CD14-positive monocyte (primary cell): Measurements from ENCODE around the gene CD177. TPM values are rescaled to one million over a fixed set of nuclear protein-coding genes. Genes with fewer than 3 reads are reported as not detected.
"Not testable (repeated sequence)": the region's sequence is repeated elsewhere in the genome, so short reads cannot be mapped to it uniquely, and the experiment has no call there.

Experiments
- DNase-seq, 3 donors: peaks; one replicate each; pipeline ENCODE4 v3.0.0-alpha.2; 2011 to 2022
- H2AFZ ChIP-seq: 2 replicates; pipeline ENCODE4 v1.6.0; 2012; ENCODE audit warnings: mild to moderate bottlenecking, low read depth, low read length, inconsistent platforms; ENCODE audit not compliant: insufficient read depth, poor library complexity, severe bottlenecking
- H3K27ac ChIP-seq, 2 donors: 1 replicate in 1 of 2; 2 replicates in 1 of 2; pipeline ENCODE4 v1.5.1; 2012 to 2013; ENCODE audit warnings: low read length in 2 of 2, control low read depth in 1 of 2, inconsistent platforms in 1 of 2, low read depth in 1 of 2, mild to moderate bottlenecking in 1 of 2
- H3K27me3 ChIP-seq, 2 donors: one replicate each; pipeline versions ENCODE4 v1.6.0 to v1.6.1; 2011 to 2013; ENCODE audit warnings: low read length in 2 of 2; ENCODE audit not compliant: control insufficient read depth in 2 of 2, insufficient read depth in 2 of 2
- H3K36me3 ChIP-seq, 2 donors: replicated peaks in 1 of 2; 1 replicate in 1 of 2; 2 replicates in 1 of 2; pipeline versions ENCODE4 v1.5.1 to v1.6.1; 2012 to 2013; ENCODE audit warnings: low read length in 2 of 2, control low read depth in 1 of 2, inconsistent platforms in 1 of 2, mild to moderate bottlenecking in 1 of 2; ENCODE audit not compliant: insufficient read depth in 2 of 2, control insufficient read depth in 1 of 2
- H3K4me1 ChIP-seq, 2 donors: 1 replicate in 1 of 2; 2 replicates in 1 of 2; pipeline versions ENCODE4 v1.5.1 to v1.6.1; 2012 to 2013; ENCODE audit warnings: low read length in 2 of 2, control low read depth in 1 of 2, inconsistent platforms in 1 of 2, mild to moderate bottlenecking in 1 of 2, moderate library complexity in 1 of 2; ENCODE audit not compliant: insufficient read depth in 2 of 2, control insufficient read depth in 1 of 2
- H3K4me2 ChIP-seq: replicated peaks from 2 replicates; pipeline ENCODE3; 2012; ENCODE audit warnings: low read length, moderate library complexity, mild to moderate bottlenecking; ENCODE audit not compliant: poor library complexity, severe bottlenecking; ENCODE audit errors: extremely low read depth
- H3K4me3 ChIP-seq, 3 experiments: fragments of 200-600 bp in 1 of 3; sonication (generic) in 1 of 3; replicated peaks in 1 of 3; 1 replicate in 2 of 3; 2 replicates in 1 of 3; pipeline ENCODE4 v1.5.1; 2011 to 2013; ENCODE audit warnings: low read length in 3 of 3, mild to moderate bottlenecking in 3 of 3, control low read depth in 2 of 3, low read depth in 2 of 3, inconsistent platforms in 1 of 3, moderate library complexity in 1 of 3
- H3K79me2 ChIP-seq: 2 replicates; pipeline ENCODE4 v1.6.0; 2012; ENCODE audit warnings: mild to moderate bottlenecking, control low read depth, inconsistent platforms, low read length, moderate library complexity; ENCODE audit not compliant: insufficient read depth
- H3K9ac ChIP-seq: 2 replicates; pipeline ENCODE4 v1.6.0; 2017; ENCODE audit warnings: low read length, mild to moderate bottlenecking; ENCODE audit not compliant: insufficient read depth, poor library complexity, severe bottlenecking
- H3K9me3 ChIP-seq, 2 donors: replicated peaks in 1 of 2; 1 replicate in 1 of 2; 2 replicates in 1 of 2; pipeline versions ENCODE4 v1.5.1 to v1.6.1; 2012 to 2013; ENCODE audit warnings: low read length in 2 of 2, control low read depth in 1 of 2; ENCODE audit not compliant: control insufficient read depth in 1 of 2, insufficient read depth in 1 of 2
- H4K20me1 ChIP-seq: 2 replicates; pipeline ENCODE4 v1.6.0; 2012; ENCODE audit warnings: mild to moderate bottlenecking, low read length, control low read depth, moderate library complexity; ENCODE audit not compliant: insufficient read depth
- H3K27ac Mint-ChIP-seq, 7 donors: one replicate each; pipeline ENCODE4 v1.8.0; 2020; ENCODE audit warnings: mild to moderate bottlenecking in 7 of 7, mixed read lengths in 7 of 7, moderate library complexity in 6 of 7, inconsistent platforms in 2 of 7
- H3K27me3 Mint-ChIP-seq, 3 donors: one replicate each; pipeline ENCODE4 v1.8.0; 2021 to 2022; ENCODE audit warnings: low read depth in 3 of 3, mild to moderate bottlenecking in 3 of 3, mixed read lengths in 3 of 3, moderate library complexity in 3 of 3, inconsistent platforms in 1 of 3
- H3K36me3 Mint-ChIP-seq, 2 donors: one replicate each; pipeline ENCODE4 v1.8.0; 2020; ENCODE audit warnings: mixed read lengths in 2 of 2, inconsistent platforms in 1 of 2, mild to moderate bottlenecking in 1 of 2
- H3K4me1 Mint-ChIP-seq: one replicate; pipeline ENCODE4 v1.8.0; 2020; ENCODE audit warnings: mild to moderate bottlenecking, mixed read lengths
- H3K4me3 Mint-ChIP-seq, 2 donors: one replicate each; pipeline ENCODE4 v1.8.0; 2020; ENCODE audit warnings: mild to moderate bottlenecking in 2 of 2, mixed read lengths in 2 of 2, moderate library complexity in 1 of 2
- H3K9me3 Mint-ChIP-seq, 7 donors: one replicate each; pipeline ENCODE4 v1.8.0; 2020 to 2022; ENCODE audit warnings: mixed read lengths in 7 of 7, mild to moderate bottlenecking in 6 of 7, moderate library complexity in 6 of 7, inconsistent platforms in 2 of 7
- CTCF ChIP-seq: fragments of 200-600 bp; IDR thresholded peaks from one replicate; pipeline ENCODE4 v1.8.0; 2022; ENCODE audit warnings: antibody characterized with exemption, mild to moderate bottlenecking
- WGBS: methylation state at CpG from one replicate; pipeline ENCODE4 v1.1.5; 2013; ENCODE audit warnings: missing lambda C conversion rate; ENCODE audit not compliant: insufficient coverage; 5-methylcytosine and 5-hydroxymethylcytosine counted together
- intact Hi-C, 2 donors: fragments of 100-400 bp; cut with micrococcal nuclease; formaldehyde crosslinking; loops; one replicate each; pipeline versions ENCODE4 v1.15.0 to v1.15.1; 2023
- polyA plus RNA-seq, 3 donors: library from polyadenylated mRNA; depleted of rRNA in 1 of 3; unstranded in 2 of 3; stranded (reverse) in 1 of 3; fragments of 300-500 nt in 2 of 3; fragments of >200 nt in 1 of 3; fragmentation: Illumina TruSeq in 2 of 3; gene quantifications; 1 replicate in 2 of 3; 2 replicates in 1 of 3; pipeline ENCODE4 v1.2.3, GENCODE V29; 2012 to 2021

CD177 gene
- polyA plus RNA-seq, 3 donors = not detected

DNA sequence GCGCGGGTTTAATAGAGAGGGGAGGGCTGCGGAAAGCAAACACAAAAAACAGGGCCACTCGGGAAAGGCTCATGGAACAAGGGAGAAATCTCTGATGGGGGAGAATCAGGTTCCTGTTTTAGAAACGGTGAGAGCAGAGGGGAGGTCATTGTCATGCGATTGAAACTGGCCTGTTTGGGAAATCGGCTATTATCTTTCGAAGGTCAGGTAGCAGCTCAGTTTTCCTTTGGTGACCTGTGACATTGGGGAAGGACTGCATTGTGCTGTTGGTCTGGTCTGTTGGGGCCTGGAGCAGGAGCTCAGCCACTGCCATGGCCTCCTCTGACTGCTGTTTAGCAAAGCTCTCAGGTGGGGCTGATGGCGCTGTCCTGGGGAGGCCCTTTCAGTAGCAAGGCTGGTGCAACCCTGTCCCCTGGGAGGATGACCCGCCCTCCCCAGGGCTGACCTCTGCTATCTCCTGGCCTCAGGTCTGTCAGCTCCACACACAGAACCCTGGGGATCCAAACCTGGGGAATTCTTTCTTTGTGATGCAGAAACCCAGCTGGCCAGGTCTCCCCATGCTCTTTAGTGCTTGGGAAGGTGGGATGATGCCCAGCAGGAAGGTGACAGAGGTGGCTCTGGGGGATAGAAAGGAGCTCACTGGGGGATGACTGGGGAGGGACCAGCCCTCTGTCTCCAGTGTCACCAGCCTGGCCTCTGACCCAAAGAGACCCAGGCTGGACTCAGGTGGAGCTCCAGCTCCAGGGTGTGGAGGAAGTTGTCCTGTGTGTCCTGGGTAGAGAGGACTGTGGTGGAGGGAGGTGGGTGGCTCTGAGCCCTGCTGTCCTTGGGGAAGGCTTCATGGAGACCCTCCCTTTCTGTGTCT is 21.2 kb upstream of the CD177 start:
- 81% methylated on average over 9 of the region's 10 CpGs for WGBS
- no peaks in the 10 kb centered on the region for H3K9me3 ChIP-seq
- H4K20me1 ChIP-seq = no peaks in the 10 kb centered on the region
- Mint-ChIP-seq H3K27me3 (peaks cover 4 to 5% (median 4%) of the 10 kb centered on the region in 3 donors), H3K27ac (no peak overlapping the region), H3K9me3 (peaks cover 0 to 6% (median 2%) of the 10 kb centered on the region in 7 donors), H3K4me1 (peaks cover 2% of the 10 kb centered on the region), H3K36me3 (peaks cover 0 to 9% of the 10 kb centered on the region in 2 donors), H3K4me3 (no peak overlapping the region)
- no peak for DNase-seq
- H3K4me1 ChIP-seq = peaks cover 4 to 23% of the 10 kb centered on the region in 2 donors
- H3K4me2 ChIP-seq = no peak overlapping the region
- intact Hi-C loops = no loop called here
- H3K4me3 ChIP-seq = no peak overlapping the region
- no peak overlapping the region for H2AFZ ChIP-seq
- H3K36me3 ChIP-seq = no peaks in the 10 kb centered on the region
- TF ChIP-seq CTCF = no peak
- H3K27ac ChIP-seq = no peak overlapping the region
- H3K79me2 ChIP-seq = no peaks in the 10 kb centered on the region
- no peaks in the 10 kb centered on the region for H3K27me3 ChIP-seq
- H3K9ac ChIP-seq = no peak overlapping the region

DNA sequence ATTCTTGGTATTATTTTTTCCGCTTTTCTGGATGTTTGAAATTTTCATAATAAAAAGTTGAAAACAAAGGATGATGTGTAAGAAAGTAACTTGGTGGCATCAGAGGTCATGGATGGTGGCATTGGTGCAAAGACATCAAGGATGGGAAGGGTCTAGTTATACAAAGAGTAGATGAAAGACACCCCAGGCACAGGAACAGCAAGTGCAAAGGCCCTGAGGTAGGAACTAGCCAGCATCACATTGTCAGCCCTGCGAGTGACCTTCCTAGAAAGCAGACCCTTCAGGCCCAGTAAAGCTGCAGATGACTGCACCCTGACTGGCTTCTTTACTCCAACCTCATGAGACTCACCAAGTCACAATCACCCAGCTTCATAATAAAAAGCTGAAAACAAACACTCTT is 17.0 kb upstream of the CD177 start:
- not testable (repeated sequence) for H3K4me3 Mint-ChIP-seq, H3K27ac ChIP-seq
- WGBS = no CpG with 5 or more reads among the region's 2 CpGs

More for the DNA sequence above, 17.0 kb upstream of the CD177 start:
- intact Hi-C loops, H3K4me3 ChIP-seq, H3K36me3 Mint-ChIP-seq, H3K27me3 ChIP-seq, H3K9ac ChIP-seq, H3K4me1 Mint-ChIP-seq, H3K9me3 ChIP-seq, H2AFZ ChIP-seq, DNase-seq, H3K79me2 ChIP-seq, H3K4me2 ChIP-seq, H3K36me3 ChIP-seq, H4K20me1 ChIP-seq: not testable (repeated sequence)
- Mint-ChIP-seq H3K27me3 (peaks cover 13 to 15% (median 13%) of the 10 kb centered on the region in 3 donors), H3K27ac (peak overlapping the region in 1 of 7 donors; percentile 14), H3K9me3 (peaks cover 4 to 14% (median 10%) of the 10 kb centered on the region in 7 donors)
- peaks cover 6 to 11% of the 10 kb centered on the region in 2 donors for H3K4me1 ChIP-seq
